ENCODE measurements around the gene PAFAH1B1.
"Not testable (repeated sequence)": the region's sequence is repeated elsewhere in the genome, so short reads cannot be mapped to it uniquely, and the experiment has no call there.

Gene PAFAH1B1

DNA sequence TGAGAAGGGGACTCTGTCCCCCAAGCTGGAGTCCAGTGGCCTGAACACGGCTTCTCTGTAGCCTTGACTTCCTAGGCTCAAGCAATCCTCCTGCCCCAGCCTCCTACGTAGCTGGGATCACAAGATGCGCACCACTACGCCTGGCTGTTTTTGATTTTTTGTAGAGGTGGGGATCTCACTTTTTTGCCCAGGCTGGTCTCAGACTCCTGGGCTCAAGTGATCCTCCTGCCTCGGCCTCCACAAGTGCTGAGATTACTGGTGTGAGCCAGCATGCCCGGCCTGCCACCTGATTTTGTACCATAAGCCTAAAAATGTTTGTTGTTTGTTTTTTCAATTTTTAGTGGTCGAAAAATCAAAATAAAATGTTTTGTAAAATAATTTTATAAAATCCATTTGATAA lies 19.2 kb downstream of the PAFAH1B1 start:
- DNase-seq (ENCODE audit: extremely low read depth, low read depth): no peak
- TF ChIP-seq CTCF (IDR thresholded peaks at IDR 0.05; ENCODE audit: low read depth, low read length): no peak

- TF ChIP-seq CTCF (IDR thresholded peaks at IDR 0.05; ENCODE audit: low read depth, low read length): no peak
- no peak for DNase-seq (ENCODE audit: extremely low read depth, low read depth)
These were observed 19.8 kb downstream of the PAFAH1B1 start for GRCh38 chr17:2613089-2613808.

DNA sequence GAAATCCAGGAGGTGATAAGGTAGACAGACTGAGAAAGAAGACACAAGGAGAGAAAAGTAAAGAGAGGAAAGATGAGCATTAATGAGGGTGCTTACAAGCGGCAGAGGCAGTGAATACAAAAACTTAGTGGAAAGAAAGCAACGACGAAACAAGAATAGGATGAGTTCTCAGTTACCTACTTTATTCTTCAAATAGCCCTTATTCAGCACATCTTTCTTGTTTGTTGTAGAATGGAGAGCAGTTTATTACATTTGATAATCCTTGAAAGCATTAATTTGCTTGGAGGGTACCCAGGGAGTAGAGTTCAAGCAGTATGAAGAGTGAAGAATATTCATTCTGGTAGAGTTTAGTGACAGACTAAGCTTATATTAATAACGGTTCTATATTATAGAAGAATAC lies 22.4 kb downstream of the PAFAH1B1 start:
- DNase-seq (ENCODE audit: extremely low read depth, low read depth): no peak
- TF ChIP-seq CTCF (IDR thresholded peaks at IDR 0.05; ENCODE audit: low read depth, low read length): no peak

DNA sequence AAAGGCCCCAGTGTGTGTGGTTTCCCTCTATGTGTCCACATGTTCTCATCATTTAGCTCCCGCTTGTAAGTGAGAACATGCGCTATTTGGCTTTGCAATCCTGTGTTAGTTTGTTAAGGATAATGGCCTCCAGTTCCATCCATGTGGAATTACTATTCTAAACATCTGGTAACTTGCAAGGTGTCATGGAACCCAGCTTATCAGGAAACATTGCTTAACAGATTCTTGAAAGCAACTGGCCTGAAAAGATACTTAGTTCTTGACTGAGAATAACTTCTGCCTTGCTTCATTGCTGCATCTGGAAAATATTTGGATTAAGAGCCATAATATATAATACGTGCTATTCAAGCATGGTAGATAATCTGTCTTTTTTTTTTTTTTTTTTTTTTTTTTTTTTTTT lies 27.8 kb downstream of the PAFAH1B1 start:
- no peak for DNase-seq (ENCODE audit: extremely low read depth, low read depth)
- no peak for TF ChIP-seq CTCF (IDR thresholded peaks at IDR 0.05; ENCODE audit: low read depth, low read length)

GRCh38 chr17:2621951-2622405 lies 28.5 kb downstream of the PAFAH1B1 start:
- not testable (repeated sequence) for DNase-seq (ENCODE audit: extremely low read depth, low read depth)

GRCh38 chr17:2622721-2623301 lies 29.4 kb downstream of the PAFAH1B1 start:
- DNase-seq (ENCODE audit: extremely low read depth, low read depth): not testable (repeated sequence)

DNA sequence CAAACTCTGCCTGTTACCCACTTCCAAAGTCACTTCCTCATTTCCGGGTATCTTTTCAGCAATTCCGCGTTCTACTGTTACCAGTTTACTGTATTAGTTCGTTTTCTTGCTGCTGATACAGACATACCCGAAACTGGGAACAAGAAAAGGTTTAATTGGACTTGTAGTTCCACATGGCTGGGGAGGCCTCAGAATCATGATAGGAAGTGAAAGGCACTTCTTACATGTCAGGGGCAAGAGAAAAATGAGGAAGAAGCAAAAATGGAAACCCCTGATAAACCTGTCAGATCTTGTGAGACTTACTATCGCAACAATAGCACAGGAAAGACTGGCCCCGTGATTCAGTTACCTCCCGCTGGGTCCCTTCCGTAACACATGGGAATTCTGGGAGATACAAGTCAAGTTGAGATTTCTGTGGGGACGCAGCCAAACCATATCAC lies 30.9 kb downstream of the PAFAH1B1 start:
- DNase-seq (ENCODE audit: extremely low read depth, low read depth): no peak
- no peak for TF ChIP-seq CTCF (IDR thresholded peaks at IDR 0.05; ENCODE audit: low read depth, low read length)

GRCh38 chr17:2626626-2627219 lies 33.3 kb downstream of the PAFAH1B1 start:
- not testable (repeated sequence) for DNase-seq (ENCODE audit: extremely low read depth, low read depth)

- not testable (repeated sequence) for DNase-seq (ENCODE audit: extremely low read depth, low read depth)
These were observed 35.5 kb downstream of the PAFAH1B1 start for GRCh38 chr17:2628922-2629321.
